Femur (tissue), 1 donor: ENCODE results near the gene ADAT3.

ENCODE experiments used
- DNase-seq: peaks from one replicate; pipeline ENCODE4 v3.0.0-alpha.2; 2017

Gene ADAT3

GRCh38 chr19:1917146-1917545, 11.9 kb downstream of the ADAT3 start:
- DNase-seq, result no peak

DNA sequence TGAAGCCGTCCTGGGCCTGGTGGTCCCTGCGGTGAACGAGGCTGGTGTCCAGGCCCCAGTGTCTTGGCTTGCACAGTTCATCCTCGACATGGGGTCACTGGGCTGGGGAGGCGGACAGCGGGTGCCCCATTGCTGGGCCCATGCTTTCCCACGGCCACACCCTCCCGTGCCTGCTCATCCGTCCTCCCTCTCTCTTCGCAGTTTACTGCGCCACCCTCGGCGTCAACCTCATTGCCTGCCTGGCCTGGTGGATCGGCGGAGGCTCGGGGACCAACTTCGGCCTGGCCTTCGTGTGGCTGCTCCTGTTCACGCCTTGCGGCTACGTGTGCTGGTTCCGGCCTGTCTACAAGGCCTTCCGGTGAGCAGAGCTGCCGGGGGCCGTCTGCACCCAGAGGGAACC, 12.7 kb downstream of the ADAT3 start:
- no peak for DNase-seq

DNA sequence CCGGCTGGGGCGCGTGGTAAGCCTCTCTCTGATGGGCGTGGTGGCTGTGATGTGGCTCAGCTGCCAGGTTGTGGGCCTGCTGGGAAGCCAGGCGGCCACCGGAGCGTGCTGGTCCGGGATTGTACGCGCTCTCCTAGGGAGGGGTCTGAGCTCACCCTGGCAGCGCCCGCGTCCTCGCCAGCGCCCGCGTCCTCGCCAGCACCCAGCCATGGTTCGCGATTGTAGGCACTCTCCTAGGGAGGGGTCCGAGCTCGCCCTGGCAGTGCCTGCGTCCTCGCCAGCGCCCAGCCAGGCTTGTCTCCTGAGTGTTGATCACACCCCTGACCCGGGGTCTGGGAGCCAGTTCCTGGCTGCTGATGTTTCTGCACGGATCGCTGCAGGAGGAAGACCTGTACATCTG, 13.8 kb downstream of the ADAT3 start:
- DNase-seq, result no peak

GRCh38 chr19:1920644-1921043, 15.4 kb downstream of the ADAT3 start:
- no peak for DNase-seq

DNA sequence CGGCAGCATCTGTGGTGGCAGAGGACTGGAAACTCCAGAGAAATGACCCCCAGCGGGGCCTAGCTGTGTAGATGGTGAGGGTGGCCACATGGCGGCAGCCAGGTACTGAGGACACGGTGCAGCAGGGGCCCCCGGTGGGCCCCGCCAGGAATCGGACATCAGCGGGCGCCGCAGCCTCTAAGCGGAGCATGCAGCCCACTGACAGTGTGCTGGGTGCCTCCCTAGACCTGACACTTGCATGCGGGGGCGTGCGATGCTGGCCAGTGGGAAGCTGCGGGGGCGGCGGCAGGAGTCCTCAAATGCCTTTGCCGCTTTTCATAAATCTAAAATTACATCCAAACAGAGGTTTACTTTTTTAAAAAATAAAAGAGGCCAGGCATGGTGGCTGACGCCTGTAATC, 16.1 kb downstream of the ADAT3 start:
- no peak for DNase-seq

GRCh38 chr19:1921825-1922224, 16.6 kb downstream of the ADAT3 start:
- DNase-seq, result no peak

DNA sequence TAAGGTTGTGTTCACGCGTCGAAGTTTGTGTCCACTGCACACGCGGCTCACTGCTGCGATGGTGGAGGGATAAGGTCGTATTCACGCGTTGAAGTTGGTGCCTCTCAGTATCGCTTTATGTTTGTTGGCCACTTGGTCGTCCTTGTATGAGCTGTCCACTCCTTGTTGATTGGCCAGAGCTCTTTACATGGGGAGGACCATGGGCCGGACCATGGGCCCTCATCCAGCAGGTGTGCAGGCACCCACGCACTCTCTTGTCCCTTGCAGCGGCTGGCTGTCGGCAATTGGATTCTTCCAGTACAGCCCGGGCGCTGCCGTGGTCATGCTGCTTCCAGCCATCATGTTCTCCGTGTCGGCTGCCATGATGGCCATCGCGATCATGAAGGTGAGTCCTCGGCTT, 17.6 kb downstream of the ADAT3 start:
- no peak for DNase-seq

- DNase-seq, result no peak
Observed at GRCh38 chr19:1923319-1923718, 18.1 kb downstream of the ADAT3 start.

DNA sequence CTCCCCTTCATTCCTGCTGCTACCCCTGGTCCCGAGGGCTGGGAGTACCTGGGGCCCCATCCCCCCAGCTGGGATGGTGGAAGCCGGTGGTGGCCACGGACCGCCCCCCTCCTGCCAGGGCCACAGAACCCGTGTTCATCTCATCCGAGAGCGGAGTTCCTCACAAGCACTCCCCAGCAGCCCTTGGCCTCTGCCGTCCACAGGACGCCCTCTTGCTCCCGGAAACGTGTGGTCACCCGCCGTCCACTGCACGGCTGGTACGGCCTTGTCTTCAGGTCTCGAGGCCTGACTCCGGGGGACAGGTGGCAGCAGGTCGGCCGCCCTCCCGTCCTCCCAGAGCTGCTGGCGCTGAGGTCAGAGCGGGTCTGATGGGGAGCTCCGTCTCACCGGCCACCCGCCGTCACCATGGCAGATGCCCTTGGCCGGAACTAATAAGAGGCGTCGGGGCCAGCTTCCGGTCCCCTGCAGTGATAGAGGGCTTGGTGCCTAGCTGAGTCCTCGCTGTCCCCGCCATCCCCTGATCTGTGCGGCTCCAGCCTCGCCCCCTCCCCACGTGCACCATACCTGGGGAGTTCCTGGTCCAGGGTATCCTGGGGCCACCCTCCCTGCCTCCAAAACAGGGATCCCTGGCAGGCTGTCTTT, 19.2 kb downstream of the ADAT3 start:
- no peak for DNase-seq

GRCh38 chr19:1925544-1925943, 20.3 kb downstream of the ADAT3 start:
- DNase-seq, result no peak

GRCh38 chr19:1929021-1929742, 24.0 kb downstream of the ADAT3 start:
- DNase-seq, result peak; percentile 82

DNA sequence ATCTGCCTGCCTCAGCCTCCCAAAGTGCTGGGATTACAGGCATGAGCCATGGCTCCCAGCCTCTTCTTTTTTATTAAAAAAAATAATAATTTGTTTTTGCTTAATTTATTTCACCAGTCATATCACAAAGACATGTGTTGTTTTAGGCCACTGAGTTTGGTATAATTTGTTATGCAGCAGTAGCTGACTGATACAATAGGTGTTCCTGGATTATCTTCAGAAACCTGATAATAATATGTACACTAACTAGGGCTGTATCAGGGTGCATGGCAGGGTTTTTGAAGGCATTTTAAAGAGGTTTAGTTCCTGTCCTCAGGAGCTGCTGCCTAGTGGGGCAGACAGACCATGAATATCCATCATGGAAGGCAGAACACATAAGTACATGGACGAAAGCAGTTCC, 26.2 kb downstream of the ADAT3 start:
- DNase-seq, result no peak

DNA sequence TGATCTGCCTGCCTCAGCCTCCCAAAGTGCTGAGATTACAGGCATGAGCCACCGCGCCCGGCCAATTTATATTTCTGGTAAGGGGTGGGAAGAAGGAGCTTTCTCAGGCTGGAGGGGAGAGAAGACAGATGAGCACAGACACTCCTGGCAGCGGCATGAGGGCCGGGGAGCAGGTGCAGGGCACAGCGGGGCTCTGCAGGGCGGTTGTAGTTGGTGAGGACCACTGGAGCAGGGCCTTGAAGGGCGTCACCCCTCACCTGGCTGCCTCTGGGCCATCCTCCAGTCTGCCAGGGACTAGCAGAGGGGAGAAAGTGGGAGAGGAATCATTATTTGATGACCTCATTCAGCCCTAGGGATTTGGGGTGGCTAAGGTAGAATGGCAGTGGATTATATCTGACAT, 27.2 kb downstream of the ADAT3 start:
- DNase-seq, result no peak

DNA sequence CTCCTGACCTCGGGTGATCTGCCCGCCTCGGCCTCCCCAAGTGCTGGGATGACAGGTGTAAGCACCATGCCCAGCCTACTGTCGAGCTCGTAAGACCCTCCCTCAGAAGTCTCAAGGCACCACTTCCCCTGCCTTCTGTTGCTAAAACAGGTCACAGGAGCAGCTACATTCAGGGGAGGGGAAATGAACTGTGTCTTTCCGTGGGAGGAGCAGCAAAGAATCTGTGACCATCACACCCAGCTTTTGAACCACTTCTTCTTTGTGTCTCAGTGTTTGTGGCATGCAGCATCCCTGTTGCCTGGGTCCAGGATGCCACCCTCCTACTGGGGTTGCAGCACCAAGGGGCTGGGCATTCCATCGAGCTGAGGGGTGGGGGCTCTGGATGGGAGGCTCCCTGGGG, 28.0 kb downstream of the ADAT3 start:
- no peak for DNase-seq

DNA sequence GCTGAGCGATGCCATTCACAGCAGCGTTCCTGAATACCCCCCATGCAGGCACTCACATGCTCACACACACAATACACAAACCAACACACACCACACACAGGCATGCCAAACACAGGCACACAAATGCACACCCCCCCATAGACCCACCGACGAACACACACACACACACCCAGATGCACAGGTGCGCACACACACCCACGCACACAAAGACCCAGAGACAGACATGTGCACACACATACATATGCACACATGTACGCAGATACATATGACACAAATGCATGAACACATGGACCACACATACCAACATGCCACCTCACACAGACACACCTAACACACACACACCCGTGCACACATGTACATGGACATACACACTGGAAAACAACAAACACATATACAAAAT, 28.7 kb downstream of the ADAT3 start:
- no peak for DNase-seq

DNA sequence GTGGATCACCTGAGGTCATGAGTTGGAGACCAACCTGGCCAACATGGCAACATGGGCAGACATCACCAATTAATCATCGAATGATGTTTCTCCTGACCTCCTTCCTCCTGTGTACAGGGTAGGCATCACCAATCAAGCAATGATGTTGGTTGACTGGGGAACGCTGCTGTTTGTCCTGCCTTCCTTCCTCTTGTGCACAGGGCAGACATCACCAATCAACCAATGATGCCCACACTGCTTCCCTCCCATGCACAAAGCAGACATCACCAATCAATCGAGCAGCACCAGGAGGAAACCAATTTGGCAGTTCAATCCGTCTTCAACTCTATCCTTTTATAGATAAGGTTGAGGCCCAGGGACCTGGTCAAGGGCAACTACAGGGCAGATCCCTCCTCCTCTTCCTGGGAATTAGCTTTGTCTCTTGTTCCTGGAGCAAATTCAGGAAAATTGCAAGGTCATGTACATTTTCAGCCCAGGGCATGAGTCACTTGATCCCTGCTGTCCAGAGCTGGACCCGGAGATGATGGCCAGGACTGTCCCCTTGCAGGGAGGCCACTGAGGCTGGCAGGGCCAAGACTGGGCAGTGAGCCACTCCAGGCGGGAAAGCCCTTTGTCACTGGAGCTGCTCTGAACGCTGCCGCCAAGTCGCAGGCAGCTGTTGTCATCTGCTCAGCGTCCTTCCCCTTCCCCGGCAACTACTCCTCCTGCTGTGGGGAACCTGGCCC, 30.4 kb downstream of the ADAT3 start:
- DNase-seq, result peak; percentile 66

DNA sequence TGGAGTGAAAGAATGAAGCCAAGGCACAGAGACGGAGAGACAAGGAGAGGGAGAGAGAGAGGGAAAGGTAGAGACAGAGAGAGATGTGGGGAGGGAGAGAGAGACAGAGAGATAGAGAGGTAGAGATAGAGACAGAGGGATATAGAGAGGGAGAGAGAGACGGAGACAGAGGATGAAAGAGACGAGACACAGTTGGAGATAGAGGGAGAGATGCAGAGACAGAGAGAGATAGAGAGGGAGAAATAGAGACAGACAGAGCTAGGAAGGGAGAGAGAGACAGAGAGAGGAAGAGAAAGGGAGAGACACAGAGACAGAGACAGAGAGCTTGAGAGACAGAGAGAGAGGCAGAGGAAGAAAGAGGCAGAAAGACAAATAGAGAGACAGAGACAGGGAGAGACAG, 31.2 kb downstream of the ADAT3 start:
- DNase-seq, result no peak

DNA sequence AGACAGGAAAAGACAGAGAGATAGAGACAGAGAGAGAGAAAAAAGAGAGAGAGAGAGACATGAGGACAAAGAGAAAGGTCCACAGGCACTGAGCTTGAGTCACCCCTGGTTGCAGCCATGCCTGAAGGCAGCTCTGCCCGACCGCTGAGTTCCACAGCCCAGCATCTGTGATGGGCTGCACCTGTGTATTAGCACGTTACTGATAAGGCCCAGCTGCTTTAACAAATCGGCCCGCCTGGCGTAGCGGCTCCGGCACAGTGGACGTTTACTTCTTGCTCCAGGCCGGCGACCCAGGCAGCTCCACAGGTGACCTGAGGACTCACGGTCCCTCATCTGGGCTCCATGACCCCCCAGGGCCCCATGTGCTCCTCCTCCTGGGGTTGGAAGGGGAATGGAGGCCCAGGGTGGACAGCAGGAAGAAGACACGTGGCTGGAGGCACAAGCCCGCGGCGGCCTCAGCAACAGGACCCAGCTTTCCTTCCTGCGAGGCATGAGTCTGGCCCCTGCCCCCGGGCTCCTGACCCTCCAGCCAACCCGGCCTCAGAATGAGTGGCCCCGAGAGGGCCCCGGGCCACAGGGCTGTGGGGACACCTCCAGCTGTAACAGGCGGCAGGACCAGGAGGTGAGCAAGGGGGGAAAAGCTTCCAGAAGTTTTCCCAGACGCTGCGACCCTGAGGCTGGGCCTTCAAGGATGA, 31.9 kb downstream of the ADAT3 start:
- no peak for DNase-seq

- DNase-seq, result no peak
Observed at GRCh38 chr19:1938071-1938470, 32.9 kb downstream of the ADAT3 start.

DNA sequence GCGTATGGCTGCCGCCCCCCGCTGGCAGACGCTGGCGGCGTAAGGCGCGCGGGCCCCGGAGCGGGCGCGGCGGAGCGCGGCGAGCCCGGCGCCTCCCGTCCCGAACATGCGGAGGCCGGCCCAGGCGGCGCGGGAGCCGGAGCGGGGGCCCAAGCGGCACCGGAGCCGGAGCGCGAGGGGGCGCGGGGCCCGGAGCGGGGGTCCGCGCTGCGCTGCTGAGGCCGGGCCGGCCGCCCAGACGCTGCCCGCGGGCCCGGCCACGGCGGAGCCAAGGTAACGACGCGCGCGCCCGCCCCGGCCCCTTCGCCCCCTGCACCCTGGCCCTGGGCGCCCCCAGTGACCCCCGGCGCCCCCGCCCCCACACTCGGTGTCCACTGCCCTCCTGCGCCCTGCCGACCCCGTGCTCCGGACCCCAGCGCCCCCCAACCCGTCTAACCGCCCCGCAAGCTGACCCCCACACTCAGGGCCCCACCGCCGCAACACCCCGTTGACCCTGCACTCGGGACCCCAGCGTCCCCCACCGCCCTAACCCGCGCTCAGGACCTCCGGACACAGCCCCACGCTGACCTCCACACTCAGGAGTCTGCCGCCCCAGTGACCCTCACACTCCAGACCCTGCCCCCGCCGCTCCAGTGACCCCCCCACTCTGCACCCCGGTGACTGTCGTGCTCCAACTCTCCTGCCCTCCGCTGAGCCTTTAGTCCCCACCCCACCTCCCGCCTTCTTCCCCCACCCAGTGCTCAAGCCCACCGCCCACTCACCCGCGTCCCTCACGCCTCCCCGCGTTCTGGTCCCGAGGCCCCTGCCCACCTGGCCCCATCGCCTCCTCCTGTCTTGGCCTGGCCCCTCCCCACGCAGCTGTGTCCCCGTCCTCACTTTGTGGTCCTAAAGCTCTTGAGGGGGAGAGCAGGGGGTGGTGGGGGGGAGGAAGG, 36.2 kb downstream of the ADAT3 start, which contains the start of gene CSNK1G2:
Gene CSNK1G2 (plus strand): TSS at position 27 of the 932 bp plus-strand sequence. CDS start 28,601 bp downstream, outside the sequence.
- DNase-seq, result no peak

DNA sequence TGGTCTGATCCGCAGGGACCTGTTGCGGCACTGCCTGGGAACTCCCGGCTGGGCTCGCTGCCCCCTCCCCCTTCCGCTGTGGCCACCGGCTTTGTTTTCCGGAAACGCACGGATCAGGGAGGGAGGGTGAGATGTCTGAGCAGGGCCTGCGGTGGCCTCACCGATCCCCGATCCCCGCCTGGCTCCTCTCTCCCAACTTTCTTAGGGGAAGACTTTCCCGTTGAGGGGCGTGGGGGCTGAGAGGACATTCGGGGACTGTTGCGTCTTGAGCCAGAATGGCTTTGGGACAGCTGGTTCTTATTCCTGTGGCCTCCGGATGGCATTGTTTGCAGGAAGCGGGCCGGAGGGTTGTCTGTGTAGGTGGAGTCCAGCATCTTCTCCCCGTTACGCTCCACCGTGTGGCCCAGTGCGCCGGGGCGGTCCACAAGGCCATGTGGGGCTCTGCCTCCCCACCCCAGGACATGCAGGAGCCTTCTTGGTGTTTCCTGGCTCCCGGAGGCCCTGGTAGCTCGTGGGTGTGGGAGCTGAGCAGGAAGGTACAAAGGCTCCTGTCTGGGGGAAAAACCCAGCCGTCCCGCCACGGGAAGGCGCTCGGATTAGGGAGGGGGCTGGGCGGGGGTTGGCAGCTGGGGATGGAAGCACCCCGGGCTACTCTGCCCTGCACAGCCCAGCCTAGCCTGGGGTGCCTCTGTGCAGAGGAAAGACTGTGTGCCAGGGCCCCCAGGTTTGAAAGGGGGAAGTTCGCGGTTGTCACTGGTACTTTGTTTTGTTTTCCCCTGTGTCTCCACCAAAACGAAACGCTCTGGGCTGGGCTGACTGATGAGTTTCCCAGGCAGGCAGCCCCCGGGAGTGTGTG, 37.1 kb downstream of the ADAT3 start:
- DNase-seq, result peak; percentile 84
